Esophagus squamous epithelium (tissue), 4 donors: ENCODE measurements around the gene WNK2.

ENCODE experiments used
- POLR2A ChIP-seq, 4 donors: fragments of 450-650 bp; IDR thresholded peaks; one replicate each; pipeline ENCODE4 v1.6.1; 2017; ENCODE audit warnings: antibody characterized with exemption in 4 of 4, mild to moderate bottlenecking in 4 of 4, moderate library complexity in 3 of 4
- TF ChIP-seq, protein P1 (sequence below), 6 experiments: fragments of 450-650 bp in 4 of 6; fragments of 200-600 bp in 2 of 6; sonication (generic) in 2 of 6; IDR thresholded peaks; one replicate each; pipeline ENCODE4 v1.5.1; 2016 to 2019; ENCODE audit warnings: antibody characterized with exemption in 6 of 6, mild to moderate bottlenecking in 4 of 6, moderate library complexity in 4 of 6

DNA sequence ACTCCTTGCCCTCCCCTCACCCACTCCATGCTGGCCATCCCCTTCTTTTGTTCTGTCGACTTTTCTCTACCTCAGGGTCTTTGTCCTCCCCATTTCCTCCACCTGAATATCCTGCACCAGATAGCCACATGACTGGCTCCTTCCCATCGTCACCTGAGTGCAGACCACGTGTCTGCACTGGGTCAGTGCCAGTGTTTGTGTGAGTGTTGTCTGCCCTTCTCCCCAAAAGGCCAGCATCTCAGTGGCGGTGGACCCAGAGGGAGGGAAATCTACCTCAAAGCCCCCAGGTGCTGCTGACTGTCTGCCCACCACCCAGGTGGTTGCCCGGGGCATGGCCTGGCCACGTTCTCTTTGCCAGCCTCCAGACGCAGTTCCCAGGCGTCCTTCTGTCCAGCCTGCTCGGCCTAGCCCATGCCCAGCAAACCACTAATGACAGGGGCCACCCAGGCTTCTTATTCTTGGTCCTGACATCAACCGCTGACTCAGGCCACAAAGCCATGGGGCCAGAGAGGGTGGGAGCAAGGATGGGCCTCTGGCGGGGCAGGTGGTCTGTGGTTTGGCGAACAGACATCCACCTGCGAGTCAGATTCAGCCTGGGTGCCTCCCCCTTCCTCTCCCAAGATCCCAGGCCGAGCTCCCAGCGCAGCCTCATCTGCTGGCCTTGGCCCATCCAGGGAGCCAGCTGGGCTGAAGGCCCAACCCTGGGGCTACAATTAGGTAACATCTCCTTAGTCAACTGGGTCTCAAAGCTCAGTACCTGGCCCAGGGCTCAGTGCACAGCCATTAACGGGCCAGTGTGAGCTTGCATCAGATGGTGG is 44.4 kb upstream of the WNK2 start:
- TF ChIP-seq, protein P1, sequence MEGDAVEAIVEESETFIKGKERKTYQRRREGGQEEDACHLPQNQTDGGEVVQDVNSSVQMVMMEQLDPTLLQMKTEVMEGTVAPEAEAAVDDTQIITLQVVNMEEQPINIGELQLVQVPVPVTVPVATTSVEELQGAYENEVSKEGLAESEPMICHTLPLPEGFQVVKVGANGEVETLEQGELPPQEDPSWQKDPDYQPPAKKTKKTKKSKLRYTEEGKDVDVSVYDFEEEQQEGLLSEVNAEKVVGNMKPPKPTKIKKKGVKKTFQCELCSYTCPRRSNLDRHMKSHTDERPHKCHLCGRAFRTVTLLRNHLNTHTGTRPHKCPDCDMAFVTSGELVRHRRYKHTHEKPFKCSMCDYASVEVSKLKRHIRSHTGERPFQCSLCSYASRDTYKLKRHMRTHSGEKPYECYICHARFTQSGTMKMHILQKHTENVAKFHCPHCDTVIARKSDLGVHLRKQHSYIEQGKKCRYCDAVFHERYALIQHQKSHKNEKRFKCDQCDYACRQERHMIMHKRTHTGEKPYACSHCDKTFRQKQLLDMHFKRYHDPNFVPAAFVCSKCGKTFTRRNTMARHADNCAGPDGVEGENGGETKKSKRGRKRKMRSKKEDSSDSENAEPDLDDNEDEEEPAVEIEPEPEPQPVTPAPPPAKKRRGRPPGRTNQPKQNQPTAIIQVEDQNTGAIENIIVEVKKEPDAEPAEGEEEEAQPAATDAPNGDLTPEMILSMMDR (IDR thresholded peaks at IDR 0.05), result no peak
- TF ChIP-seq POLR2A (IDR thresholded peaks at IDR 0.05), result no peak
